Liver (tissue), 9 donors: ENCODE results near the gene C8G. TPM values are rescaled to one million over a fixed set of nuclear protein-coding genes. Genes with fewer than 3 reads are reported as not detected.

Experiments
- DNase-seq: peaks from one replicate; pipeline ENCODE4 v3.0.0-alpha.2; 2017; ENCODE audit warnings: low spot score
- H3K27ac ChIP-seq, 2 donors: one replicate each; pipeline ENCODE4 v1.7.0; 2013; ENCODE audit warnings: inconsistent platforms in 2 of 2, low read length in 2 of 2, control low read depth in 1 of 2, low read depth in 1 of 2, mild to moderate bottlenecking in 1 of 2
- H3K27me3 ChIP-seq, 4 donors: one replicate each; pipeline versions ENCODE4 v1.6.1 to v1.7.0; 2013; ENCODE audit warnings: low read length in 3 of 4, inconsistent platforms in 1 of 4, mild to moderate bottlenecking in 1 of 4, moderate library complexity in 1 of 4; ENCODE audit not compliant: control insufficient read depth in 4 of 4, insufficient read depth in 4 of 4
- H3K36me3 ChIP-seq, 4 donors: one replicate each; pipeline versions ENCODE4 v1.6.1 to v1.7.0; 2013; ENCODE audit warnings: low read length in 3 of 4, mild to moderate bottlenecking in 3 of 4, low read depth in 1 of 4, moderate library complexity in 1 of 4; ENCODE audit not compliant: control insufficient read depth in 4 of 4, insufficient read depth in 3 of 4
- H3K4me1 ChIP-seq, 4 donors: one replicate each; pipeline versions ENCODE4 v1.6.1 to v1.7.0; 2013; ENCODE audit warnings: low read length in 3 of 4, mild to moderate bottlenecking in 3 of 4, moderate library complexity in 1 of 4; ENCODE audit not compliant: control insufficient read depth in 4 of 4, insufficient read depth in 4 of 4
- H3K4me3 ChIP-seq, 3 donors: one replicate each; pipeline versions ENCODE4 v1.6.1 to v1.7.0; 2013; ENCODE audit warnings: low read length in 3 of 3, control low read depth in 1 of 3, low read depth in 1 of 3, mild to moderate bottlenecking in 1 of 3
- H3K9ac ChIP-seq, 2 donors: one replicate each; pipeline ENCODE4 v1.7.0; 2013; ENCODE audit warnings: low read length in 2 of 2, mild to moderate bottlenecking in 2 of 2, moderate library complexity in 2 of 2, control low read depth in 1 of 2, low read depth in 1 of 2
- H3K9me3 ChIP-seq, 4 donors: one replicate each; pipeline versions ENCODE4 v1.6.1 to v1.7.0; 2013; ENCODE audit warnings: low read length in 3 of 4; ENCODE audit not compliant: control insufficient read depth in 4 of 4
- EGR1 ChIP-seq, 2 donors: IDR thresholded peaks; 2 replicates each; pipeline ENCODE4 v1.6.1; 2016 to 2018; ENCODE audit warnings: antibody characterized with exemption in 2 of 2, low read depth in 2 of 2
- FOXA1 ChIP-seq: IDR thresholded peaks from 2 replicates; pipeline ENCODE4 v1.6.1; 2016; ENCODE audit warnings: antibody characterized with exemption
- FOXA2 ChIP-seq: IDR thresholded peaks from 2 replicates; pipeline ENCODE4 v1.6.1; 2016; ENCODE audit warnings: antibody characterized with exemption
- GABPA ChIP-seq, 2 donors: IDR thresholded peaks in 1 of 2; conservative IDR thresholded peaks in 1 of 2; 2 replicates each; pipeline ENCODE4 v1.6.1; 2016; ENCODE audit warnings: antibody characterized with exemption in 2 of 2, mild to moderate bottlenecking in 1 of 2, moderate library complexity in 1 of 2
- HNF4A ChIP-seq, 2 donors: conservative IDR thresholded peaks; 2 replicates each; pipeline ENCODE4 v1.6.1; 2016; ENCODE audit warnings: antibody characterized with exemption in 2 of 2, mild to moderate bottlenecking in 2 of 2
- JUND ChIP-seq, 2 donors: IDR thresholded peaks; 2 replicates each; pipeline ENCODE4 v1.6.1; 2016; ENCODE audit warnings: antibody characterized with exemption in 2 of 2
- RAD21 ChIP-seq, 2 donors: IDR thresholded peaks; 2 replicates each; pipeline ENCODE4 v1.6.1; 2016; ENCODE audit warnings: antibody characterized with exemption in 2 of 2, mild to moderate bottlenecking in 2 of 2
- RXRA ChIP-seq, 2 donors: IDR thresholded peaks; 2 replicates each; pipeline ENCODE4 v1.6.1; 2017 to 2018; ENCODE audit warnings: antibody characterized with exemption in 2 of 2, mild to moderate bottlenecking in 1 of 2
- SP1 ChIP-seq: IDR thresholded peaks from 2 replicates; pipeline ENCODE4 v1.6.1; 2018; ENCODE audit warnings: antibody characterized with exemption, mild to moderate bottlenecking
- TAF1 ChIP-seq: conservative IDR thresholded peaks from 2 replicates; pipeline ENCODE4 v1.6.1; 2016; ENCODE audit warnings: antibody characterized with exemption, mild to moderate bottlenecking
- YY1 ChIP-seq: IDR thresholded peaks from 2 replicates; pipeline ENCODE4 v1.6.1; 2016; ENCODE audit warnings: antibody characterized with exemption, mild to moderate bottlenecking
- WGBS: extraction: QIAGEN DNeasy Blood & Tissue Kit; methylation state at CpG from one replicate; pipeline ENCODE4 v1.1.7; 2013; 5-methylcytosine and 5-hydroxymethylcytosine counted together
- polyA plus RNA-seq, 2 donors: library from polyadenylated mRNA; stranded (reverse) in 1 of 2; unstranded in 1 of 2; fragments of 200-250 nt in 1 of 2; fragments of >200 nt in 1 of 2; fragmentation: Nextera tagmentation in 1 of 2; extraction: Ambion mirVana in 1 of 2; gene quantifications; one replicate each; pipeline versions ENCODE4 v1.2.1 to v1.2.3, GENCODE V29; 2013 to 2015
- total RNA-seq, 2 donors: library from RNA; depleted of rRNA; stranded (reverse); fragments of >200 nt; gene quantifications; one replicate each; pipeline ENCODE4 v1.2.3, GENCODE V29; 2014
- TF ChIP-seq, protein P1 (sequence below): IDR thresholded peaks from 2 replicates; pipeline ENCODE4 v1.6.1; 2016; ENCODE audit warnings: antibody characterized with exemption
- TF ChIP-seq, protein P2 (sequence below): IDR thresholded peaks from 2 replicates; pipeline ENCODE4 v1.6.1; 2016; ENCODE audit warnings: antibody characterized with exemption
- TF ChIP-seq, protein P3 (sequence below): fragments of 150-350 bp; IDR thresholded peaks from 2 replicates; pipeline ENCODE4 v1.5.1; 2017; ENCODE audit warnings: improper control_type of control experiment, low read depth, low read length; ENCODE audit not compliant: missing input control
- TF ChIP-seq, protein P4 (sequence below): IDR thresholded peaks from 2 replicates; pipeline ENCODE4 v1.6.1; 2016; ENCODE audit warnings: antibody characterized with exemption, mild to moderate bottlenecking
- donor health status: healthy.
- donor health status: healthy.
- donor health status: healthy.
- donor health status: healthy.
- donor health status: healthy.

The C8G gene
- total and polyA plus RNA-seq, 4 donors = 25.1 to 1,117 (median 607) TPM

DNA sequence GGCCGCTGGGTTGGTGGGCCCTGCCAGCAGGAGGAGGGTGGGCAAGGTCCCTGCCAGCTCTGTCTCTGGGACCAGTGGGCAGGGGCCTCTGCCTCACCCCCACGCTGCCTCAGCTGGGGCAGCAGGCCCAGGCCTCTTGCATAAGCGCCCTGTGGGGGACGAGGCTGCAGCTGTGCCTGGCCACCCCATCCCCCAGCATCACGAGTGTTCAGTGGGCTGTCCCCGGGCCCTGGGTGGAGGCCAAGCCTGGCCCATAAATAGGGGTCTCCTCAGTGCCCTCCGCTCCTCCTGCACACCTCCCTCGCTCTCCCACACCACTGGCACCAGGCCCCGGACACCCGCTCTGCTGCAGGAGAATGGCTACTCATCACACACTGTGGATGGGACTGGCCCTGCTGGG lies 32.2 kb downstream of the C8G start, which contains the start of gene PTGDS:
Gene PTGDS, plus strand, starts transcription at position 282 of the 400 bp plus-strand sequence. Its CDS starts 75 bp downstream, at position 357.
- Histone ChIP-seq H3K36me3 (no peaks in the 10 kb centered on the region), H3K4me3 (peak within 1 kb of the TSS in 1 of 3 donors; percentile 33), H3K9me3 (no peaks in the 10 kb centered on the region), H3K9ac (no peak within 1 kb of the TSS), H3K27me3 (no peaks in the 10 kb centered on the region), H3K27ac (no peak within 1 kb of the TSS), H3K4me1 (peaks cover 0 to 7% (median 4%) of the 10 kb centered on the region in 4 donors)
- no peak for DNase-seq
- TF ChIP-seq, protein P1, sequence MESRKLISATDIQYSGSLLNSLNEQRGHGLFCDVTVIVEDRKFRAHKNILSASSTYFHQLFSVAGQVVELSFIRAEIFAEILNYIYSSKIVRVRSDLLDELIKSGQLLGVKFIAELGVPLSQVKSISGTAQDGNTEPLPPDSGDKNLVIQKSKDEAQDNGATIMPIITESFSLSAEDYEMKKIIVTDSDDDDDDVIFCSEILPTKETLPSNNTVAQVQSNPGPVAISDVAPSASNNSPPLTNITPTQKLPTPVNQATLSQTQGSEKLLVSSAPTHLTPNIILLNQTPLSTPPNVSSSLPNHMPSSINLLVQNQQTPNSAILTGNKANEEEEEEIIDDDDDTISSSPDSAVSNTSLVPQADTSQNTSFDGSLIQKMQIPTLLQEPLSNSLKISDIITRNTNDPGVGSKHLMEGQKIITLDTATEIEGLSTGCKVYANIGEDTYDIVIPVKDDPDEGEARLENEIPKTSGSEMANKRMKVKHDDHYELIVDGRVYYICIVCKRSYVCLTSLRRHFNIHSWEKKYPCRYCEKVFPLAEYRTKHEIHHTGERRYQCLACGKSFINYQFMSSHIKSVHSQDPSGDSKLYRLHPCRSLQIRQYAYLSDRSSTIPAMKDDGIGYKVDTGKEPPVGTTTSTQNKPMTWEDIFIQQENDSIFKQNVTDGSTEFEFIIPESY = no peak
- TF ChIP-seq EGR1 (IDR thresholded peaks at IDR 0.05; ENCODE audit: low read depth in 2 of 2) (no peak), FOXA1 (no peak)
- 81% methylated on average over 10 of the region's 10 CpGs for WGBS

DNA sequence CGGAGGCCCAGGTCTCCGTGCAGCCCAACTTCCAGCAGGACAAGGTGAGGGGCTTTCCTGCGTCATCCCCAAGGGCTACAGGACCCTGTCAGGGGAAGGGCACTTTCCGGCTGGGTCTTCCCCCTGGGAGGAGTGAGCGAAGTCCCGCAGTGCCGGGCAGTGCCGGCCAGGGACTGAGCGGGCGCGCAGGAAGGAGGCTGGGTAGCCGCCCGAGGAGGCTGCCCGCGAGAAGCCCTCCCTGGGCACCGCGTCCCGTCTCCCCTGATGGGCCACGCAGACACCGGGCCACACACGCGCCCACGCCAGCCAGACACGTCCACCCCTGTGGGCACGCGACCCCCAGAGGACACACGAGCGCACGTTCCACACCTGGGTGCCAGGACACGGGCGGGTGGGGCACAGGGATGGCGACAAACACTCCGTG lies 32.6 kb downstream of the C8G start:
- H3K27me3 ChIP-seq = no peaks in the 10 kb centered on the region
- H3K9me3 ChIP-seq = no peaks in the 10 kb centered on the region
- WGBS = 21% methylated on average over 33 of the region's 33 CpGs
- H3K36me3 ChIP-seq = no peaks in the 10 kb centered on the region
- DNase-seq = no peak
- TF ChIP-seq EGR1 (IDR thresholded peaks at IDR 0.05; ENCODE audit: low read depth in 2 of 2) (no peak), RAD21 (IDR thresholded peaks at IDR 0.05) (no peak), GABPA (IDR thresholded peaks at IDR 0.05 in 1 of 2, conservative IDR thresholded peaks at IDR 0.05 in 1 of 2) (no peak), JUND (IDR thresholded peaks at IDR 0.05) (no peak), FOXA1 (no peak), RXRA (IDR thresholded peaks at IDR 0.05) (no peak), FOXA2 (no peak)
- TF ChIP-seq, protein P2, sequence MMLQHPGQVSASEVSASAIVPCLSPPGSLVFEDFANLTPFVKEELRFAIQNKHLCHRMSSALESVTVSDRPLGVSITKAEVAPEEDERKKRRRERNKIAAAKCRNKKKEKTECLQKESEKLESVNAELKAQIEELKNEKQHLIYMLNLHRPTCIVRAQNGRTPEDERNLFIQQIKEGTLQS = no peak
- peaks cover 0 to 7% (median 4%) of the 10 kb centered on the region in 4 donors for H3K4me1 ChIP-seq
- no peak overlapping the region for H3K9ac ChIP-seq
- no peak overlapping the region for H3K27ac ChIP-seq
- H3K4me3 ChIP-seq = peak overlapping the region in 1 of 3 donors; percentile 33

DNA sequence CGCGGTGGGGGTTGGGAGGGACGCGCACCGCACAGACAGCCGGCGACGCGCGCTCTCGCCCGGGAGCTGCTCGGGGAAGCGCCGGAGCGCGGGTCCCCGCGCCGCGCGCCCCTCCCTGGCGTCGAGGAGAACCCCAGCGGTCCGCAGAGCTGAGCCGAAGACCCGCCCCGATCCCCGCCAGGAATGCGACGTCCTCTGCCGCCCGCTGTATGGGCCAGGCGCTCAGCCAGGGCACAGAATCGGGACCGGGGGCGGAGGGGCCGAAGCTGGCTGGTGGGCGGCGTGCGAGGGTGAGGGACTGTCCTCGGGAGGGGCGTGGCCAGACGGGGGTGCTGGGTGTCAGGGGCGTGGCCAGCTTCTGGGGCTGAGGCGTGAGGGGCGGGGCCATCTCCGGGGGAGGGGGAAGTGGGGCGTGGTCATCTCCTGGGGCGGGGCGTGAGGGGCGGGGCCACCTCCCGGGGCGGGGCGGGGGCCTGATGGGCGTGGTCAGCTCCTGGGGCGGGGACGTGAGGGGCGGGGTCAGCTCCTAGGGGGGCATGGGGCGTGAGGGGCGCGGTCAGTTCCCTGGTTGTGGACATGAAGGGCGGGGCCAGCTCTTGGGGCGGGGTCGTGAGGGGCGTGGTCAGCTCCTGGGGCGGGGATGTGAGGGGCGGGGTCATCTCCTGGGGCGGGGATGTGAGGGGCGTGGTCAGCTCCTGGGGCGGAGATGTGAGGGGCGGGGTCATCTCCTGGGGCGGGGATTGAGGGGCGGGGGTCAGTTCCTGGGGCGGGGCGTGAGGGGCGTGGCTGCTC lies 33.2 kb downstream of the C8G start:
- Histone ChIP-seq H3K9me3 (no peaks in the 10 kb centered on the region), H3K9ac (no peak overlapping the region), H3K27me3 (no peaks in the 10 kb centered on the region), H3K27ac (no peak overlapping the region), H3K4me1 (peaks cover 0 to 7% (median 4%) of the 10 kb centered on the region in 4 donors), H3K4me3 (peak overlapping the region in 1 of 3 donors; percentile 33), H3K36me3 (no peaks in the 10 kb centered on the region)
- WGBS = 6% methylated on average over 78 of the region's 78 CpGs
- peak; percentile 47 for DNase-seq
- TF ChIP-seq JUND (IDR thresholded peaks at IDR 0.05) (no peak), EGR1 (IDR thresholded peaks at IDR 0.05; ENCODE audit: low read depth in 2 of 2) (no peak), RXRA (IDR thresholded peaks at IDR 0.05) (no peak), SP1 (no peak), YY1 (no peak), GABPA (IDR thresholded peaks at IDR 0.05 in 1 of 2, conservative IDR thresholded peaks at IDR 0.05 in 1 of 2) (no peak), HNF4A (conservative IDR thresholded peaks at IDR 0.05) (no peak), TAF1 (no peak)
- TF ChIP-seq, protein P2 = no peak
- TF ChIP-seq, protein P3, sequence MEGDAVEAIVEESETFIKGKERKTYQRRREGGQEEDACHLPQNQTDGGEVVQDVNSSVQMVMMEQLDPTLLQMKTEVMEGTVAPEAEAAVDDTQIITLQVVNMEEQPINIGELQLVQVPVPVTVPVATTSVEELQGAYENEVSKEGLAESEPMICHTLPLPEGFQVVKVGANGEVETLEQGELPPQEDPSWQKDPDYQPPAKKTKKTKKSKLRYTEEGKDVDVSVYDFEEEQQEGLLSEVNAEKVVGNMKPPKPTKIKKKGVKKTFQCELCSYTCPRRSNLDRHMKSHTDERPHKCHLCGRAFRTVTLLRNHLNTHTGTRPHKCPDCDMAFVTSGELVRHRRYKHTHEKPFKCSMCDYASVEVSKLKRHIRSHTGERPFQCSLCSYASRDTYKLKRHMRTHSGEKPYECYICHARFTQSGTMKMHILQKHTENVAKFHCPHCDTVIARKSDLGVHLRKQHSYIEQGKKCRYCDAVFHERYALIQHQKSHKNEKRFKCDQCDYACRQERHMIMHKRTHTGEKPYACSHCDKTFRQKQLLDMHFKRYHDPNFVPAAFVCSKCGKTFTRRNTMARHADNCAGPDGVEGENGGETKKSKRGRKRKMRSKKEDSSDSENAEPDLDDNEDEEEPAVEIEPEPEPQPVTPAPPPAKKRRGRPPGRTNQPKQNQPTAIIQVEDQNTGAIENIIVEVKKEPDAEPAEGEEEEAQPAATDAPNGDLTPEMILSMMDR = no peak
- TF ChIP-seq, protein P1 = no peak
- TF ChIP-seq, protein P4, sequence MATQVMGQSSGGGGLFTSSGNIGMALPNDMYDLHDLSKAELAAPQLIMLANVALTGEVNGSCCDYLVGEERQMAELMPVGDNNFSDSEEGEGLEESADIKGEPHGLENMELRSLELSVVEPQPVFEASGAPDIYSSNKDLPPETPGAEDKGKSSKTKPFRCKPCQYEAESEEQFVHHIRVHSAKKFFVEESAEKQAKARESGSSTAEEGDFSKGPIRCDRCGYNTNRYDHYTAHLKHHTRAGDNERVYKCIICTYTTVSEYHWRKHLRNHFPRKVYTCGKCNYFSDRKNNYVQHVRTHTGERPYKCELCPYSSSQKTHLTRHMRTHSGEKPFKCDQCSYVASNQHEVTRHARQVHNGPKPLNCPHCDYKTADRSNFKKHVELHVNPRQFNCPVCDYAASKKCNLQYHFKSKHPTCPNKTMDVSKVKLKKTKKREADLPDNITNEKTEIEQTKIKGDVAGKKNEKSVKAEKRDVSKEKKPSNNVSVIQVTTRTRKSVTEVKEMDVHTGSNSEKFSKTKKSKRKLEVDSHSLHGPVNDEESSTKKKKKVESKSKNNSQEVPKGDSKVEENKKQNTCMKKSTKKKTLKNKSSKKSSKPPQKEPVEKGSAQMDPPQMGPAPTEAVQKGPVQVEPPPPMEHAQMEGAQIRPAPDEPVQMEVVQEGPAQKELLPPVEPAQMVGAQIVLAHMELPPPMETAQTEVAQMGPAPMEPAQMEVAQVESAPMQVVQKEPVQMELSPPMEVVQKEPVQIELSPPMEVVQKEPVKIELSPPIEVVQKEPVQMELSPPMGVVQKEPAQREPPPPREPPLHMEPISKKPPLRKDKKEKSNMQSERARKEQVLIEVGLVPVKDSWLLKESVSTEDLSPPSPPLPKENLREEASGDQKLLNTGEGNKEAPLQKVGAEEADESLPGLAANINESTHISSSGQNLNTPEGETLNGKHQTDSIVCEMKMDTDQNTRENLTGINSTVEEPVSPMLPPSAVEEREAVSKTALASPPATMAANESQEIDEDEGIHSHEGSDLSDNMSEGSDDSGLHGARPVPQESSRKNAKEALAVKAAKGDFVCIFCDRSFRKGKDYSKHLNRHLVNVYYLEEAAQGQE = no peak
